OCI-LY7 (cell line): Measurements from ENCODE around the gene DHX9. TPM values are rescaled to one million over a fixed set of nuclear protein-coding genes. Genes with fewer than 3 reads are reported as not detected.

Experiments used
- BruUV-seq: library from RNA; stranded (reverse); fragments of 400-500 nt; replicated peaks from 2 replicates; lab custom pipeline; 2021; lab: Mats Ljungman, UMichigan
- CTCF ChIA-PET: fragments of 300-600 bp; sonication (Branson Sonifier 250); formaldehyde crosslinking; loops from one replicate; lab custom pipeline; 2022; ENCODE audit warnings: antibody characterized with exemption; ENCODE audit not compliant: unreplicated experiment; lab: Charles Lee
- POLR2A ChIA-PET: fragments of 300-600 bp; sonication (Branson Sonifier 250); formaldehyde crosslinking; loops from one replicate; lab custom pipeline; 2022; ENCODE audit warnings: antibody characterized with exemption; lab: Charles Lee
- DNase-seq: peaks from one replicate; pipeline ENCODE4 v3.0.0-alpha.2; 2015; ENCODE audit warnings: low spot score
- H2AFZ ChIP-seq: fragments of 200-600 bp; sonication (generic), shearing (Covaris generic); 2 replicates; pipeline ENCODE4 v1.6.1; 2014; ENCODE audit warnings: mild to moderate bottlenecking, antibody characterized with exemption, low read length, moderate library complexity
- H3K27ac ChIP-seq: fragments of 200-600 bp; sonication (generic); 2 replicates; pipeline ENCODE4 v1.5.1; 2014; ENCODE audit warnings: mixed run types, low read depth, mild to moderate bottlenecking, moderate library complexity, low read length, inconsistent platforms; ENCODE audit not compliant: poor library complexity, severe bottlenecking
- H3K36me3 ChIP-seq: fragments of 200-600 bp; sonication (generic); 2 replicates; pipeline ENCODE4 v1.6.1; 2014; ENCODE audit warnings: mild to moderate bottlenecking, antibody characterized with exemption, low read length, moderate library complexity, mixed read lengths; ENCODE audit not compliant: insufficient read depth
- H3K4me1 ChIP-seq: fragments of 200-600 bp; sonication (generic); 2 replicates; pipeline ENCODE4 v1.5.1; 2014; ENCODE audit warnings: mild to moderate bottlenecking, low read length; ENCODE audit not compliant: insufficient read depth, poor library complexity, severe bottlenecking
- H3K4me2 ChIP-seq: fragments of 200-600 bp; sonication (generic); 2 replicates; pipeline ENCODE4 v1.6.1; 2014; ENCODE audit warnings: mild to moderate bottlenecking, low read length
- H3K4me3 ChIP-seq: fragments of 200-600 bp; sonication (generic); 2 replicates; pipeline ENCODE4 v1.5.1; 2014; ENCODE audit warnings: mild to moderate bottlenecking, low read depth, low read length; ENCODE audit not compliant: poor library complexity, severe bottlenecking
- H3K79me2 ChIP-seq: fragments of 200-600 bp; sonication (generic); 2 replicates; pipeline ENCODE4 v1.6.1; 2016; ENCODE audit warnings: low read depth, mild to moderate bottlenecking, low read length, moderate library complexity, mixed read lengths; ENCODE audit not compliant: insufficient read depth
- H3K9me2 ChIP-seq: fragments of 200-600 bp; sonication (generic); 2 replicates; pipeline ENCODE4 v1.6.1; 2016; ENCODE audit warnings: mild to moderate bottlenecking, low read length, mixed read lengths; ENCODE audit not compliant: insufficient read depth
- H3K9me3 ChIP-seq: fragments of 200-600 bp; sonication (generic); 2 replicates; pipeline ENCODE4 v1.6.1; 2014; ENCODE audit warnings: mild to moderate bottlenecking, mixed run types, low read length, mixed read lengths
- H4K20me1 ChIP-seq: fragments of 200-600 bp; sonication (generic); 2 replicates; pipeline ENCODE4 v1.6.1; 2014; ENCODE audit warnings: mild to moderate bottlenecking, antibody characterized with exemption, low read length, moderate library complexity, mixed read lengths; ENCODE audit not compliant: insufficient read depth
- EZH2phosphoT487 ChIP-seq: fragments of 200-600 bp; sonication (generic); IDR thresholded peaks from 2 replicates; pipeline ENCODE4 v1.6.1; 2018; ENCODE audit warnings: low read depth, borderline replicate concordance, mild to moderate bottlenecking, mixed run types, antibody characterized with exemption, low read length, moderate library complexity, mixed read lengths
- intact Hi-C: fragments of 100-400 bp; cut with micrococcal nuclease; formaldehyde crosslinking; loops from one replicate; pipeline ENCODE4 v1.10.0; 2022; ENCODE audit not compliant: unreplicated experiment
- total RNA-seq, 2 experiments: library from RNA; depleted of rRNA in 1 of 2; stranded (reverse); fragments of >200 nt in 1 of 2; shearing (Covaris generic) in 1 of 2; gene quantifications; 2 replicates each; pipeline ENCODE4 v1.2.3, GENCODE V29; 2014 to 2022
- TF ChIP-seq, protein P1 (sequence below): fragments of 200-600 bp; sonication (generic); conservative IDR thresholded peaks from 2 replicates; pipeline ENCODE4 v1.5.1; 2014; ENCODE audit warnings: mild to moderate bottlenecking, antibody characterized with exemption, low read length, moderate library complexity, mixed read lengths

DHX9 gene
- total RNA-seq, 2 experiments from 2014 or later, result 217 to 271 TPM

GRCh38 chr1:182807907-182808306 is 31.2 kb upstream of the DHX9 start:
- no peak for TF ChIP-seq EZH2phosphoT487
- TF ChIP-seq, protein P1, sequence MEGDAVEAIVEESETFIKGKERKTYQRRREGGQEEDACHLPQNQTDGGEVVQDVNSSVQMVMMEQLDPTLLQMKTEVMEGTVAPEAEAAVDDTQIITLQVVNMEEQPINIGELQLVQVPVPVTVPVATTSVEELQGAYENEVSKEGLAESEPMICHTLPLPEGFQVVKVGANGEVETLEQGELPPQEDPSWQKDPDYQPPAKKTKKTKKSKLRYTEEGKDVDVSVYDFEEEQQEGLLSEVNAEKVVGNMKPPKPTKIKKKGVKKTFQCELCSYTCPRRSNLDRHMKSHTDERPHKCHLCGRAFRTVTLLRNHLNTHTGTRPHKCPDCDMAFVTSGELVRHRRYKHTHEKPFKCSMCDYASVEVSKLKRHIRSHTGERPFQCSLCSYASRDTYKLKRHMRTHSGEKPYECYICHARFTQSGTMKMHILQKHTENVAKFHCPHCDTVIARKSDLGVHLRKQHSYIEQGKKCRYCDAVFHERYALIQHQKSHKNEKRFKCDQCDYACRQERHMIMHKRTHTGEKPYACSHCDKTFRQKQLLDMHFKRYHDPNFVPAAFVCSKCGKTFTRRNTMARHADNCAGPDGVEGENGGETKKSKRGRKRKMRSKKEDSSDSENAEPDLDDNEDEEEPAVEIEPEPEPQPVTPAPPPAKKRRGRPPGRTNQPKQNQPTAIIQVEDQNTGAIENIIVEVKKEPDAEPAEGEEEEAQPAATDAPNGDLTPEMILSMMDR, result no peak
- no peak overlapping the region for H3K27ac ChIP-seq
- POLR2A ChIA-PET, result interaction anchor here (0.6 to 0.7 kb wide), 3 partner anchors 11 to 17 kb away, joined by 3 to 4 read pairs (median 3); no protein-coding TSS in a partner anchor
- no TSS peak for BruUV-seq
- no peaks in the 10 kb centered on the region for H3K9me2 ChIP-seq
- no peak overlapping the region for H3K4me3 ChIP-seq
- CTCF ChIA-PET, result no interaction called here
- intact Hi-C loops, result no loop called here
- H3K36me3 ChIP-seq, result no peaks in the 10 kb centered on the region
- no peak for DNase-seq
- H3K4me1 ChIP-seq, result no peaks in the 10 kb centered on the region
- no peak overlapping the region for H2AFZ ChIP-seq
- no peak overlapping the region for H3K4me2 ChIP-seq
- no peaks in the 10 kb centered on the region for H3K79me2 ChIP-seq
- H4K20me1 ChIP-seq, result no peaks in the 10 kb centered on the region
- no peaks in the 10 kb centered on the region for H3K9me3 ChIP-seq

GRCh38 chr1:182809414-182809957 is 29.7 kb upstream of the DHX9 start:
- no peaks in the 10 kb centered on the region for H3K4me1 ChIP-seq
- no peaks in the 10 kb centered on the region for H3K9me2 ChIP-seq
- no peak overlapping the region for H3K4me3 ChIP-seq
- no peak overlapping the region for H3K27ac ChIP-seq
- no TSS peak for BruUV-seq
- no peaks in the 10 kb centered on the region for H3K79me2 ChIP-seq
- TF ChIP-seq, protein P1, result no peak
- TF ChIP-seq EZH2phosphoT487, result no peak
- ChIA-PET CTCF (no interaction called here), POLR2A (interaction anchor here (0.6 to 1.6 kb wide), 2 partner anchors 19 to 1083 kb away, joined by 3 to 5 read pairs; no protein-coding TSS in a partner anchor)
- no peak overlapping the region for H2AFZ ChIP-seq
- no peaks in the 10 kb centered on the region for H3K36me3 ChIP-seq
- no peak for DNase-seq
- no peak overlapping the region for H3K4me2 ChIP-seq
- intact Hi-C loops, result no loop called here
- H3K9me3 ChIP-seq, result no peaks in the 10 kb centered on the region
- no peaks in the 10 kb centered on the region for H4K20me1 ChIP-seq

DNA sequence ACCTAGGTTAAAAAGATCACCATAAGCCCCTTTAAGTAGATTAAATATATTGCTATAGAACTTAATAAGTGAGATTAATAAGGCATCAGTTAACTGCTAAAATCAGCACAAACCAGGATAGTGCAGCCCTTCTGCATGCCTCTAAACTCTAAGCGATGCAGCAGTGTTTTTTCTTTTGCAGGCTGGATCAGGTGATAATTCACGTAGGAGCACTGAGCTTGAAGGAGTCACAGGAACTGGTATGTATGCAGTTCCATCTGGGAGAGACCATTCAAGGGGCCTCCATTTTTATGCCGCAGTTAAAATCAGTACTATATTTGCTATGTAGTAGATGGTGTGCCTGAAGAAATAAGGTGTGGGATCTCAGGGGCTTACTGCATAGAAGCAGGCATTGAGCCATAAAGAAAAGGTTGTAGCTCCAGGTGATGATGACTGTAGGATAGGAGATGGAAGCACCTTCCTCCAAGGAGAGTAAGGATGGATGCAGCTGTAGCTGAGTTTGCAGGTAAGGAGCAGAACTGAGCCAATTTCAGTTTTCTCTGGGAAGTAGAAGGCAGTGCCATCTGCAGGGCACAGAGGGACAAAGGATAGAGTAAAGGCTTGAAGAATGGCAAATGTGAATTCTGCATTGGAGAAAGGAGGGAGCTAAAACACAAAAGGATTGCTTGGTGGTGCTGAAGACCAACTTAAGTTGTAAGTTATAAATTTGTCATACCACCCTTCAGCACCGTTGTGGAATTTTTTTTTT is 27.0 kb upstream of the DHX9 start:
- Histone ChIP-seq H3K36me3 (no peaks in the 10 kb centered on the region), H3K79me2 (no peaks in the 10 kb centered on the region), H3K9me3 (no peaks in the 10 kb centered on the region), H3K4me1 (no peaks in the 10 kb centered on the region), H3K9me2 (no peaks in the 10 kb centered on the region), H4K20me1 (no peaks in the 10 kb centered on the region), H3K27ac (no peak overlapping the region), H3K4me2 (no peak overlapping the region), H2AFZ (no peak overlapping the region), H3K4me3 (no peak overlapping the region)
- no TSS peak for BruUV-seq
- CTCF ChIA-PET, result no interaction called here
- intact Hi-C loops, result no loop called here
- TF ChIP-seq, protein P1, result peak; percentile 46
- no peak for TF ChIP-seq EZH2phosphoT487
- POLR2A ChIA-PET, result no interaction called here
- DNase-seq, result no peak
